ENCODE measurements around the gene MYO1G. TPM values are rescaled to one million over a fixed set of nuclear protein-coding genes. Genes with fewer than 3 reads are reported as not detected.

MYO1G gene
- total and polyA plus RNA-seq, 10 of the 15 experiments (the other 5 are each of a cell fraction or from before 2014, with no cell fraction given): 1.8 to 232 (median 134) TPM

DNA sequence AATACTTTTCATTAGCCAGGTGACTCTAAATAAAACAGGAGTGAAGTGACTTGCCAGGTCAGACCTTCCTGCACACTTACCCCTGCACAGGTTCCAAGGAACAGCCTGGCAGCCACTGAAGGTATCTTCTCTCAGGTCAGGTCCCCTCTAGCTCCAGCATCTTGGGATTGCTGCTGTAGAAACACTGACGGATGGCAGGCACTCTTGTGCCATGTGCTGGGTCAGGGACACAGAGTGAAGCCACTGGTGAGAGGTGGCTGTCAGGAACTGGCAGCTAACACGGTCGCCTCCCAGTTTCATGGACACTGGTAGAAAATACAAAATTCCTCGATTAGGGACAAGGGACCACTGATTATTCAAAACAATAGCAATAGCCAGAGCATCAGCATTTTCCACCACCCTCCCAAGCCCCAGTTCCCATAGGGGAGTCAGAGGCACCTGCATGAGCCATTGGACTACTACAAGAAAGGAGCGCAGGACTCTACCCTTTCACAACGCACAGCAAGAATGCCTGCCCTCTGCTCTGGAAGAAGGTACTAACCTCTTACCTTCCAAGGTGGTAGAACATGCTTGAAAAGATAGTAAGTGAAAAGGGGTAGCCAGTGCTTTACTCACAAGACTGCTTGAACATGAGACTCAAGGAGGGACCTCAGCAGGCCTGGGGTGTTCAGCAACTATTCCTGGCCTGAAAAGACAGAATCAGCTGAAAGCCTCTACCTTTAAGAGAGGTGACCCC lies 5.1 kb upstream of the MYO1G start:
- H3K36me3 ChIP-seq (ENCODE audit: control insufficient read depth in 2 of 2, insufficient read depth in 2 of 2, low read length in 1 of 2): peaks cover 19 to 21% of the 10 kb centered on the region in 2 experiments
- ChIA-PET RAD21 (ENCODE audit: unreplicated experiment) (interaction anchor here (0.7 to 14.6 kb wide), 4 partner anchors 10 to 523 kb away, joined by 3 to 303 read pairs (median 25); partner anchors contain the start of gene CCM2), SMC1A (ENCODE audit: uncharacterized antibody, unreplicated experiment) (interaction anchor here (0.9 to 16.7 kb wide), 5 partner anchors 10 to 130 kb away, joined by 3 to 303 read pairs (median 3); partner anchors contain the start of gene CCM2), CTCF (interaction anchor here (1.0 to 5.9 kb wide), 6 partner anchors 10 to 378 kb away, joined by 3 to 48 read pairs (median 7); partner anchors contain the start of gene OGDH), POLR2A (interaction anchor here (0.5 to 16.1 kb wide), 7 partner anchors 10 to 1397 kb away, joined by 3 to 280 read pairs (median 5); partner anchors contain the start of gene CCM2)
- peak overlapping the region; percentile 86 for H3K27ac ChIP-seq (ENCODE audit: control insufficient read depth, insufficient read depth)
- DNase-seq (ENCODE audit: low read depth, low spot score) (no peak), FAIRE-seq (no peak), ATAC-seq (no peak)
- peak overlapping the region; percentile 93 for H3K4me3 ChIP-seq
- in situ Hi-C loops (cut with MboI): no loop called here
- peaks cover 61% of the 10 kb centered on the region for H3K79me2 ChIP-seq (ENCODE audit: control insufficient read depth, insufficient read depth, low read length)
- intact Hi-C loops (cut with micrococcal nuclease; ENCODE audit: unreplicated experiment): no loop called here
- H2AFZ ChIP-seq (ENCODE audit: control insufficient read depth, low read depth, low read length): no peak overlapping the region
- H3K9me3 ChIP-seq (replicated peaks; ENCODE audit: control insufficient read depth, insufficient read depth, low read length): no peaks in the 10 kb centered on the region
- H3K4me1 ChIP-seq (ENCODE audit: control insufficient read depth, insufficient read depth, low read length): peaks cover 44% of the 10 kb centered on the region
- H3K27me3 ChIP-seq (replicated peaks in 1 of 2; ENCODE audit: control insufficient read depth in 2 of 2, insufficient read depth in 2 of 2, low read length in 1 of 2): no peaks in the 10 kb centered on the region
- no TSS peak for BruUV-seq (replicated peaks)
- peak overlapping the region; percentile 94 for H3K4me2 ChIP-seq (ENCODE audit: control insufficient read depth, insufficient read depth)
- WGBS (ENCODE audit: insufficient coverage, insufficient replicate concordance, low lambda C conversion rate, missing lambda C conversion rate): 28% methylated on average over 6 of the region's 6 CpGs
- H4K20me1 ChIP-seq (ENCODE audit: control insufficient read depth, insufficient read depth): peaks cover 3% of the 10 kb centered on the region
- peak overlapping the region; percentile 82 for H3K9ac ChIP-seq (ENCODE audit: control insufficient read depth, insufficient read depth, low read length)
- TF ChIP-seq HDGF (IDR thresholded peaks at IDR 0.05): no peak
- 0 out of 2 replicates have a peak, but pooled peaks have one; percentile 18 for TF ChIP-seq MXI1 (IDR thresholded peaks at IDR 0.05; ENCODE audit: low read depth, low read length)

- intact Hi-C loops (cut with micrococcal nuclease; ENCODE audit: unreplicated experiment): no loop called here
- WGBS (ENCODE audit: insufficient coverage, insufficient replicate concordance, low lambda C conversion rate, missing lambda C conversion rate): 50% methylated on average over 1 of the region's 1 CpG
- RAD21 ChIA-PET (ENCODE audit: unreplicated experiment): interaction anchor here (0.7 to 14.6 kb wide), 5 partner anchors 9 to 522 kb away, joined by 3 to 303 read pairs (median 17); partner anchors contain the start of gene CCM2
- peaks cover 3% of the 10 kb centered on the region for H4K20me1 ChIP-seq (ENCODE audit: control insufficient read depth, insufficient read depth)
- DNase-seq (ENCODE audit: low read depth, low spot score): no peak
- H3K27ac ChIP-seq (ENCODE audit: control insufficient read depth, insufficient read depth): peak overlapping the region; percentile 86
- no peak overlapping the region for H2AFZ ChIP-seq (ENCODE audit: control insufficient read depth, low read depth, low read length)
- H3K79me2 ChIP-seq (ENCODE audit: control insufficient read depth, insufficient read depth, low read length): peaks cover 70% of the 10 kb centered on the region
- in situ Hi-C loops (cut with MboI): no loop called here
- peak overlapping the region; percentile 93 for H3K4me3 ChIP-seq
- SMC1A ChIA-PET (ENCODE audit: uncharacterized antibody, unreplicated experiment): interaction anchor here (0.7 to 16.7 kb wide), 5 partner anchors 9 to 153 kb away, joined by 3 to 303 read pairs (median 16); partner anchors contain the start of gene CCM2
- H3K9me3 ChIP-seq (replicated peaks; ENCODE audit: control insufficient read depth, insufficient read depth, low read length): no peaks in the 10 kb centered on the region
- no TSS peak for BruUV-seq (replicated peaks)
- POLR2A ChIA-PET: interaction anchor here (1.0 to 16.1 kb wide), 6 partner anchors 9 to 129 kb away, joined by 3 to 280 read pairs (median 4); partner anchors contain the start of gene CCM2
- H3K4me1 ChIP-seq (ENCODE audit: control insufficient read depth, insufficient read depth, low read length): peaks cover 44% of the 10 kb centered on the region
- H3K27me3 ChIP-seq (replicated peaks in 1 of 2; ENCODE audit: control insufficient read depth in 2 of 2, insufficient read depth in 2 of 2, low read length in 1 of 2): no peaks in the 10 kb centered on the region
- TF ChIP-seq, protein P1, sequence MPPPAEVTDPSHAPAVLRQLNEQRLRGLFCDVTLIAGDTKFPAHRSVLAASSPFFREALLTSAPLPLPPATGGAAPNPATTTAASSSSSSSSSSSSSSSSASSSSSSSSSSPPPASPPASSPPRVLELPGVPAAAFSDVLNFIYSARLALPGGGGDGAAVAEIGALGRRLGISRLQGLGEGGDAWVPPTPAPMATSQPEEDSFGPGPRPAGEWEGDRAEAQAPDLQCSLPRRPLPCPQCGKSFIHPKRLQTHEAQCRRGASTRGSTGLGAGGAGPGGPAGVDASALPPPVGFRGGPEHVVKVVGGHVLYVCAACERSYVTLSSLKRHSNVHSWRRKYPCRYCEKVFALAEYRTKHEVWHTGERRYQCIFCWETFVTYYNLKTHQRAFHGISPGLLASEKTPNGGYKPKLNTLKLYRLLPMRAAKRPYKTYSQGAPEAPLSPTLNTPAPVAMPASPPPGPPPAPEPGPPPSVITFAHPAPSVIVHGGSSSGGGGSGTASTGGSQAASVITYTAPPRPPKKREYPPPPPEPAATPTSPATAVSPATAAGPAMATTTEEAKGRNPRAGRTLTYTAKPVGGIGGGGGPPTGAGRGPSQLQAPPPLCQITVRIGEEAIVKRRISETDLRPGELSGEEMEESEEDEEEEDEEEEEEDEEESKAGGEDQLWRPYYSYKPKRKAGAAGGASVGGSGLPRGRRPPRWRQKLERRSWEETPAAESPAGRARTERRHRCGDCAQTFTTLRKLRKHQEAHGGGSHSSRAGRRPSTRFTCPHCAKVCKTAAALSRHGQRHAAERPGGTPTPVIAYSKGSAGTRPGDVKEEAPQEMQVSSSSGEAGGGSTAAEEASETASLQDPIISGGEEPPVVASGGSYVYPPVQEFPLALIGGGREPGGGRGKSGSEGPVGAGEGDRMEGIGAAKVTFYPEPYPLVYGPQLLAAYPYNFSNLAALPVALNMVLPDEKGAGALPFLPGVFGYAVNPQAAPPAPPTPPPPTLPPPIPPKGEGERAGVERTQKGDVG (CRISPR knock-in tag; IDR thresholded peaks at IDR 0.05): no peak
- no peak for TF ChIP-seq SMAD1 (IDR thresholded peaks at IDR 0.05; ENCODE audit: low read depth, partially characterized antibody)
- no peak for TF ChIP-seq MXI1 (IDR thresholded peaks at IDR 0.05; ENCODE audit: low read depth, low read length)
- H3K9ac ChIP-seq (ENCODE audit: control insufficient read depth, insufficient read depth, low read length): peak overlapping the region; percentile 82
- no peak for FAIRE-seq
- peaks cover 19 to 21% of the 10 kb centered on the region in 2 experiments for H3K36me3 ChIP-seq (ENCODE audit: control insufficient read depth in 2 of 2, insufficient read depth in 2 of 2, low read length in 1 of 2)
- H3K4me2 ChIP-seq (ENCODE audit: control insufficient read depth, insufficient read depth): peak overlapping the region; percentile 94
- no peak for ATAC-seq
- CTCF ChIA-PET: interaction anchor here (1.0 to 5.9 kb wide), 7 partner anchors 10 to 377 kb away, joined by 3 to 48 read pairs (median 7); partner anchors contain the start of gene OGDH
Observed at GRCh38 chr7:44982970-44983369, 4.2 kb upstream of the MYO1G start.

Measured in GM12878 (cell line).